ENCODE data around the gene CACNA1I. TPM values are rescaled to one million over a fixed set of nuclear protein-coding genes. Genes with fewer than 3 reads are reported as not detected.

The CACNA1I gene
- total and polyA plus RNA-seq, 4 donors, result 1.2 to 8.5 (median 5.6) TPM

- Histone ChIP-seq H3K36me3 (ENCODE audit: control insufficient read depth, insufficient read depth, low read length) (peaks cover 22% of the 10 kb centered on the region), H3K27me3 (ENCODE audit: control insufficient read depth, insufficient read depth, low read length) (peaks cover 2% of the 10 kb centered on the region), H3K9me3 (ENCODE audit: control insufficient read depth, insufficient read depth, low read length) (no peaks in the 10 kb centered on the region), H3K27ac (ENCODE audit: low read depth, low read length) (no peak overlapping the region), H3K4me1 (ENCODE audit: control insufficient read depth, insufficient read depth, low read length) (peaks cover 33% of the 10 kb centered on the region), H3K4me3 (ENCODE audit: low read depth, low read length) (no peak overlapping the region)
- 61% methylated on average over 10 of the region's 12 CpGs for WGBS (ENCODE audit: insufficient coverage)
- DNase-seq (ENCODE audit: low read depth in 4 of 6, low spot score in 6 of 6), result no peak
Observed at GRCh38 chr22:39627865-39628562, 57.5 kb downstream of the CACNA1I start.

DNA sequence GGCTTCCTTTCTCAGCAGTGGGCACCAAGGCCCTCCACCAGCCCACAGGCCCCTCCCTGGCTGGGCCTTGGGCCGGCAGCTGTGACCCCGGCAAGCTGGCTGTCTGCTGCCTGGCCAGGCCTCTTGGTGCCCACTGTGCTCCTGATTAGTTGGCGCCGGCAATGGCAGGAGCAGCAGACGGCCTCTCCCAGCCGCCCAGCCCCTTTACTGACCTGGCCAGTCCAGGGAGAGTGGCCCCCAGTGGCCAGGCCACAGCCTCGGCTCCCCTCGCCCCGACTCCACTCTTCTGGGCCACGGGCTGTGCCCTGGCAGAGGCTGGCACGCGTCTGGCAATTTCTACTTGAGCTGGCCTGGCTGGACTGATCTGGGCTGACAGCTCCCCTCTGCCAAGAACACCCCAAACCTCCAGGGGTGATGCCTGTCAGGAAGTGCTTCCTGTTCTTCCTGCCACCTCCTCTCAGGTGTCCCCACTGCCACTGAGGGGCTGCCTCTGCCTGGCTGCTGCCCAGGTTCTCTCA is 58.1 kb downstream of the CACNA1I start:
- WGBS (ENCODE audit: insufficient coverage), result 80% methylated on average over 10 of the region's 12 CpGs
- H3K27ac ChIP-seq (ENCODE audit: low read depth, low read length), result no peak overlapping the region
- no peak for DNase-seq (ENCODE audit: low read depth in 4 of 6, low spot score in 6 of 6)

GRCh38 chr22:39629851-39630250 is 59.3 kb downstream of the CACNA1I start:
- Histone ChIP-seq H3K27me3 (ENCODE audit: control insufficient read depth, insufficient read depth, low read length) (no peaks in the 10 kb centered on the region), H3K4me1 (ENCODE audit: control insufficient read depth, insufficient read depth, low read length) (peaks cover 29% of the 10 kb centered on the region), H3K27ac (ENCODE audit: low read depth, low read length) (no peak overlapping the region), H3K4me3 (ENCODE audit: low read depth, low read length) (no peak overlapping the region), H3K9me3 (ENCODE audit: control insufficient read depth, insufficient read depth, low read length) (peaks cover 4% of the 10 kb centered on the region), H3K36me3 (ENCODE audit: control insufficient read depth, insufficient read depth, low read length) (peaks cover 24% of the 10 kb centered on the region)
- DNase-seq (ENCODE audit: low read depth in 4 of 6, low spot score in 6 of 6), result no peak
- WGBS (ENCODE audit: insufficient coverage), result 66% methylated on average over 8 of the region's 8 CpGs

More for the DNA sequence above, 58.1 kb downstream of the CACNA1I start:
- no peak overlapping the region for H3K4me3 ChIP-seq (ENCODE audit: low read depth, low read length)
- H3K4me1 ChIP-seq (ENCODE audit: control insufficient read depth, insufficient read depth, low read length), result peaks cover 33% of the 10 kb centered on the region
- peaks cover 22% of the 10 kb centered on the region for H3K36me3 ChIP-seq (ENCODE audit: control insufficient read depth, insufficient read depth, low read length)
- no peaks in the 10 kb centered on the region for H3K27me3 ChIP-seq (ENCODE audit: control insufficient read depth, insufficient read depth, low read length)
- H3K9me3 ChIP-seq (ENCODE audit: control insufficient read depth, insufficient read depth, low read length), result no peaks in the 10 kb centered on the region

- 82% methylated on average over 8 of the region's 8 CpGs for WGBS (ENCODE audit: insufficient coverage)
- Histone ChIP-seq H3K4me3 (ENCODE audit: low read depth, low read length) (no peak overlapping the region), H3K36me3 (ENCODE audit: control insufficient read depth, insufficient read depth, low read length) (peaks cover 31% of the 10 kb centered on the region), H3K27me3 (ENCODE audit: control insufficient read depth, insufficient read depth, low read length) (no peaks in the 10 kb centered on the region), H3K27ac (ENCODE audit: low read depth, low read length) (no peak overlapping the region), H3K9me3 (ENCODE audit: control insufficient read depth, insufficient read depth, low read length) (peaks cover 4% of the 10 kb centered on the region), H3K4me1 (ENCODE audit: control insufficient read depth, insufficient read depth, low read length) (peaks cover 29% of the 10 kb centered on the region)
- no peak for DNase-seq (ENCODE audit: low read depth in 4 of 6, low spot score in 6 of 6)
Observed at GRCh38 chr22:39630721-39631120, 60.2 kb downstream of the CACNA1I start.

DNA sequence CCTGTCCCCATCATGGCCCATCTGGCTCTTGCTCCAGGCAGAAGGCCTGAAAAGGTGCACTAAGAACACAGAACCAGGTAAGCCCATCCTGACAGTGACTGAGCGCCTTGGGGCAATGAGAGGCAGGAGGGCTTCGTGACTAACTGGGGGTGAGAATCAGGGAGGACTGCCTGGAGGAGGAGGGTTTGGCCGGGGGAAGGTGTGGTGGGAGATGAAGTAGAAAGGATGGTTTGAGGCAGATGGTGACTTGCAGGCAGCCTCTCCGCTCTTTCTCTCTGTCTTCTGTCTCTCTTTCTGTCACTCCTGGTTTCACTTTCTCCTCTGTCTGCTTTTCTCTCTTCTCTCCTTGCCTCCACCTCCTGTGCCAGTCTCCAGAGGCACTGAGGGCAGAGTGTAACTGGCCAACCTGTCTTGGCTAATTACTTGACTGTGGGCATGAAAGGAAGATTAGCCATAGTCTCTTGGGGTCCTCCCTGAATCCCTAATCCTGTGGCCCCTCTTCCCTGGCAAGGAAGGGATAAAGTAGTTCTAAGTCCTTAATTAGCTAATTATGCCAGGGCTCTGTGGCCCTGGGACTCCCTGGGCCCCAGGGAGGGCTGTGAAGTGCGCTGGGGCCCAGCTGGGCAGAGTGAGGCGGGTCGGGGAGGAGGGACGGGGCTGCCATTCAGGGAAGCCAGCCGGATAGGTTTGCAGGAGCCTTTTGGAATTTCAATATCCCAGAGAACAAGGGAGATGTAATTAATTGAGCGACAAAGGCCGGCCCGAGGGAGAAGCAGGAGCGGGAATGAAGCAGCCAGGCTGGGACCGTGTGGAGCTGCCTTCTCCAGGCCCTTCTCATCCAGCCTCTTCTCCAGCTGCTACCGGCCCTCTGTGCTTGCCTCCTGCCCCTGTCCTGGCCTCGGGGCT is 61.1 kb downstream of the CACNA1I start:
- H3K9me3 ChIP-seq (ENCODE audit: control insufficient read depth, insufficient read depth, low read length), result peaks cover 4% of the 10 kb centered on the region
- H3K4me1 ChIP-seq (ENCODE audit: control insufficient read depth, insufficient read depth, low read length), result peaks cover 29% of the 10 kb centered on the region
- H3K4me3 ChIP-seq (ENCODE audit: low read depth, low read length), result no peak overlapping the region
- no peaks in the 10 kb centered on the region for H3K27me3 ChIP-seq (ENCODE audit: control insufficient read depth, insufficient read depth, low read length)
- WGBS (ENCODE audit: insufficient coverage), result 32% methylated on average over 14 of the region's 16 CpGs
- DNase-seq (ENCODE audit: low read depth in 4 of 6, low spot score in 6 of 6), result peak in 2 of 6 donors; percentile 18 to 52
- H3K36me3 ChIP-seq (ENCODE audit: control insufficient read depth, insufficient read depth, low read length), result peaks cover 33% of the 10 kb centered on the region
- no peak overlapping the region for H3K27ac ChIP-seq (ENCODE audit: low read depth, low read length)

DNA sequence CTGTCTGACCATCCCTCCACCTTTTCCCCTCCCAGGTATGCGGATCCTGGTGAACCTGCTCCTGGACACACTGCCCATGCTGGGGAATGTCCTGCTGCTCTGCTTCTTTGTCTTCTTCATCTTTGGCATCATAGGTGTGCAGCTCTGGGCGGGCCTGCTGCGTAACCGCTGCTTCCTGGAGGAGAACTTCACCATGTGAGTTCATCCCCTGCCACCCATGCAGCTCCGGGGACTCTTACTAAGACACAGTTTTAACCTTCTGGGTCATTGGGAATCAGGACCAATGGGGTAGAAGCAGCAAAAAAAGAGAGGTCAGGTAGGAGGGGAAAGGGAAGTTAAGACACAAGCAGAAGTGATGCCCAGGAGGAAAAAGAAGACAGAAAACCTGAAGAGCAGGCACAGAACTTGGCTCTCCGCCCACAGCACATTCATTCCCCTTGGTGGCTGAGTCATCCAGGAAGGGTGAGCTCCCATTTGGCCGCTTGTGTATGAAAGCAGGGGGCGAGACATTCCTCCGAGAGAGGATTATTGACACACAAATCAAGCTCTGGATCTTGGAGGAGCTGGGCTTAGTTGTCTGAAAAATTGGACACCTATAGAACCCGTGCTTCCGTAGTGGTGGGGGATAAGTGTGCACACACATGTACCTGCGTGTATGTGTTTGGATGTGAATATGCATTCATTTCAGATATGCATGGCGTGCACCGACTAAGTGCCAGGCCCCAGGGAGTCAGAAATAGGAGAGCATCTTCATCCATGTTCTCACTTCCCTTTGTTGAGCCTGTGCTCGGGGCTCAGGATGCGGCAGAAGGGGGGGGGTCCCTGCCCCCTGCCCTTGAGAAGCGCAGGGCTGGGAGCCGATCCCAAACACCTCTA is 64.2 kb downstream of the CACNA1I start:
- Histone ChIP-seq H3K4me3 (ENCODE audit: low read depth, low read length) (no peak overlapping the region), H3K4me1 (ENCODE audit: control insufficient read depth, insufficient read depth, low read length) (peaks cover 22% of the 10 kb centered on the region), H3K27ac (ENCODE audit: low read depth, low read length) (no peak overlapping the region), H3K9me3 (ENCODE audit: control insufficient read depth, insufficient read depth, low read length) (peaks cover 4% of the 10 kb centered on the region), H3K36me3 (ENCODE audit: control insufficient read depth, insufficient read depth, low read length) (peaks cover 23% of the 10 kb centered on the region), H3K27me3 (ENCODE audit: control insufficient read depth, insufficient read depth, low read length) (no peaks in the 10 kb centered on the region)
- WGBS (ENCODE audit: insufficient coverage), result 77% methylated on average over 18 of the region's 18 CpGs
- no peak for DNase-seq (ENCODE audit: low read depth in 4 of 6, low spot score in 6 of 6)

GRCh38 chr22:39635719-39636118 is 65.2 kb downstream of the CACNA1I start:
- no peak for DNase-seq (ENCODE audit: low read depth in 4 of 6, low spot score in 6 of 6)
- peaks cover 4% of the 10 kb centered on the region for H3K9me3 ChIP-seq (ENCODE audit: control insufficient read depth, insufficient read depth, low read length)
- WGBS (ENCODE audit: insufficient coverage), result 61% methylated on average over 6 of the region's 6 CpGs
- H3K4me1 ChIP-seq (ENCODE audit: control insufficient read depth, insufficient read depth, low read length), result peaks cover 18% of the 10 kb centered on the region
- H3K36me3 ChIP-seq (ENCODE audit: control insufficient read depth, insufficient read depth, low read length), result peaks cover 20% of the 10 kb centered on the region
- no peak overlapping the region for H3K4me3 ChIP-seq (ENCODE audit: low read depth, low read length)
- no peaks in the 10 kb centered on the region for H3K27me3 ChIP-seq (ENCODE audit: control insufficient read depth, insufficient read depth, low read length)
- H3K27ac ChIP-seq (ENCODE audit: low read depth, low read length), result no peak overlapping the region

DNA sequence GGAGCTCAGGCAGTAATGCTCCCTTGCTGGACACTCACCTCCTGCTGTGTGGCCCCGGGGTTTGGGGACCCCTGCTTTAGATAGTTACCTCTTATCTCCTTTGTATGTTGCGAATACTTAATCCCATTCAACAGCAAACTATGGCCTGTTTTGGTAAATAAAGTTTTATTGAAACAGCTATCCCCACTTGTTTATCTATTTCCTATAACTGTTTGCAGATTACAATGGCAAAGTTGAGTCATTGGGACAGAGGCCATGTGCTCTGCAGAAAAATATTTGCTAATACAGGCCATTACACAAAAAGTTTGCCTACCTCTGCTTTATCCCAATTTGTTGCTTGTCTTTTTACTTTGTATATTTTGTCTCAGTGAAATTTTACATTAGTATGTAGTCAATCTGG is 68.4 kb downstream of the CACNA1I start:
- no CpG with 5 or more reads among the region's 2 CpGs for WGBS (ENCODE audit: insufficient coverage)
- H3K27ac ChIP-seq (ENCODE audit: low read depth, low read length), result no peak overlapping the region

GRCh38 chr22:39641660-39642310 is 71.2 kb downstream of the CACNA1I start:
- no peaks in the 10 kb centered on the region for H3K27me3 ChIP-seq (ENCODE audit: control insufficient read depth, insufficient read depth, low read length)
- peaks cover 10% of the 10 kb centered on the region for H3K4me1 ChIP-seq (ENCODE audit: control insufficient read depth, insufficient read depth, low read length)
- WGBS (ENCODE audit: insufficient coverage), result 89% methylated on average over 7 of the region's 9 CpGs
- no peaks in the 10 kb centered on the region for H3K9me3 ChIP-seq (ENCODE audit: control insufficient read depth, insufficient read depth, low read length)
- no peak overlapping the region for H3K27ac ChIP-seq (ENCODE audit: low read depth, low read length)
- H3K36me3 ChIP-seq (ENCODE audit: control insufficient read depth, insufficient read depth, low read length), result peaks cover 37% of the 10 kb centered on the region
- DNase-seq (ENCODE audit: low read depth in 4 of 6, low spot score in 6 of 6), result no peak
- no peak overlapping the region for H3K4me3 ChIP-seq (ENCODE audit: low read depth, low read length)

More for the DNA sequence above, 68.4 kb downstream of the CACNA1I start:
- no peaks in the 10 kb centered on the region for H3K27me3 ChIP-seq (ENCODE audit: control insufficient read depth, insufficient read depth, low read length)
- H3K4me3 ChIP-seq (ENCODE audit: low read depth, low read length), result no peak overlapping the region
- no peaks in the 10 kb centered on the region for H3K4me1 ChIP-seq (ENCODE audit: control insufficient read depth, insufficient read depth, low read length)
- peaks cover 44% of the 10 kb centered on the region for H3K36me3 ChIP-seq (ENCODE audit: control insufficient read depth, insufficient read depth, low read length)
- no peak for DNase-seq (ENCODE audit: low read depth in 4 of 6, low spot score in 6 of 6)
- peaks cover 1% of the 10 kb centered on the region for H3K9me3 ChIP-seq (ENCODE audit: control insufficient read depth, insufficient read depth, low read length)
